Spleen (tissue), 11 donors: ENCODE results near the gene MOB3C. TPM values are rescaled to one million over a fixed set of nuclear protein-coding genes. Genes with fewer than 3 reads are reported as not detected.
A peak's percentile ranks its signal among the peaks of the same experiment; 100 is the strongest.

ENCODE experiments used
- DNase-seq: peaks from one replicate; pipeline ENCODE4 v3.0.0-alpha.2; 2020
- H3K27ac ChIP-seq, 8 donors: fragments of 200-600 bp; sonication (generic) in 7 of 8; 1 replicate in 4 of 8; 2 replicates in 4 of 8; pipeline versions ENCODE4 v1.5.0 to v1.8.0; 2016 to 2021; ENCODE audit warnings: inconsistent platforms in 4 of 8, mild to moderate bottlenecking in 4 of 8, moderate library complexity in 1 of 8
- H3K27me3 ChIP-seq, 7 donors: fragments of 200-600 bp; sonication (generic) in 6 of 7; replicated peaks in 1 of 7; 1 replicate in 4 of 7; 2 replicates in 3 of 7; pipeline versions ENCODE4 v1.5.0 to v1.8.0; 2016 to 2021; ENCODE audit warnings: inconsistent platforms in 3 of 7, mild to moderate bottlenecking in 1 of 7
- H3K36me3 ChIP-seq, 6 donors: fragments of 200-600 bp; sonication (generic) in 5 of 6; 1 replicate in 4 of 6; 2 replicates in 2 of 6; pipeline versions ENCODE4 v1.5.0 to v1.8.0; 2016 to 2021; ENCODE audit warnings: inconsistent platforms in 2 of 6
- H3K4me1 ChIP-seq, 6 donors: fragments of 200-600 bp; sonication (generic) in 5 of 6; 1 replicate in 3 of 6; 2 replicates in 3 of 6; pipeline versions ENCODE4 v1.5.0 to v1.8.0; 2016 to 2021; ENCODE audit warnings: inconsistent platforms in 3 of 6
- H3K4me3 ChIP-seq, 8 donors: fragments of 200-600 bp; sonication (generic) in 7 of 8; 1 replicate in 4 of 8; 2 replicates in 4 of 8; pipeline versions ENCODE4 v1.5.0 to v1.8.0; 2016 to 2021; ENCODE audit warnings: inconsistent platforms in 4 of 8, mild to moderate bottlenecking in 4 of 8, moderate library complexity in 2 of 8
- H3K9me3 ChIP-seq, 8 donors: fragments of 200-600 bp; sonication (generic) in 7 of 8; 1 replicate in 4 of 8; 2 replicates in 4 of 8; pipeline versions ENCODE4 v1.5.0 to v1.8.0; 2016 to 2021; ENCODE audit warnings: inconsistent platforms in 4 of 8
- CTCF ChIP-seq, 11 experiments: fragments of 200-600 bp in 7 of 11; fragments of 450-650 bp in 4 of 11; sonication (generic) in 4 of 11; IDR thresholded peaks in 8 of 11; conservative IDR thresholded peaks in 3 of 11; 1 replicate in 7 of 11; 2 replicates in 4 of 11; pipeline versions ENCODE4 v1.4.0 to v1.8.0; 2016 to 2021; ENCODE audit warnings: antibody characterized with exemption in 11 of 11, inconsistent platforms in 4 of 11, mild to moderate bottlenecking in 1 of 11
- POLR2A ChIP-seq, 3 donors: fragments of 450-650 bp; IDR thresholded peaks; one replicate each; pipeline ENCODE4 v1.5.1; 2017; ENCODE audit warnings: antibody characterized with exemption in 3 of 3, mild to moderate bottlenecking in 1 of 3
- POLR2AphosphoS5 ChIP-seq, 3 donors: sonication (generic); formaldehyde crosslinking; IDR thresholded peaks; one replicate each; pipeline ENCODE4 v1.5.1; 2017; ENCODE audit warnings: antibody characterized with exemption in 3 of 3
- WGBS, 5 donors: extraction: QIAGEN DNeasy Blood & Tissue Kit in 3 of 5; methylation state at CpG; one replicate each; pipeline versions ENCODE4 v1.1.5 to v1.1.7; 2013 to 2018; 5-methylcytosine and 5-hydroxymethylcytosine counted together
- intact Hi-C: fragments of 100-400 bp; cut with DNase I; formaldehyde crosslinking; loops from one replicate; pipeline ENCODE4 v1.15.0; 2023; ENCODE audit warnings: low total_unique reads
- polyA plus RNA-seq, 3 donors: library from polyadenylated mRNA; stranded (reverse); fragments of 200-250 nt; gene quantifications; one replicate each; pipeline ENCODE4 v1.2.1, GENCODE V29; 2013
- total RNA-seq, 7 donors: library from RNA; depleted of rRNA in 3 of 7; stranded (reverse); fragments of >200 nt in 3 of 7; fragmentation: NEBNext Ultra II Directional in 4 of 7; extraction: Animal tissue kit (Norgen Biotek cat#: 25700) in 4 of 7; gene quantifications; one replicate each; pipeline versions ENCODE4 v1.1.0 to v1.2.1, GENCODE V29; 2016 to 2021
- donor health status: healthy with polysubstance abuse.
- donor health status: DM: no; HTN: no; CAD: no; lungs with moderate emphysema.
- donor health status: DM: no; HTN: no; CAD: no.
- donor health status: Bipolar disorder and iron deficiency.
- donor health status: healthy.
- donor health status: DM: no; HTN: no; CAD: no.
- donor health status: DM: yes; HTN: yes; CAD: no.

MOB3C gene
- total and polyA plus RNA-seq, 10 donors, result 8.2 to 27.5 (median 21.1) TPM

DNA sequence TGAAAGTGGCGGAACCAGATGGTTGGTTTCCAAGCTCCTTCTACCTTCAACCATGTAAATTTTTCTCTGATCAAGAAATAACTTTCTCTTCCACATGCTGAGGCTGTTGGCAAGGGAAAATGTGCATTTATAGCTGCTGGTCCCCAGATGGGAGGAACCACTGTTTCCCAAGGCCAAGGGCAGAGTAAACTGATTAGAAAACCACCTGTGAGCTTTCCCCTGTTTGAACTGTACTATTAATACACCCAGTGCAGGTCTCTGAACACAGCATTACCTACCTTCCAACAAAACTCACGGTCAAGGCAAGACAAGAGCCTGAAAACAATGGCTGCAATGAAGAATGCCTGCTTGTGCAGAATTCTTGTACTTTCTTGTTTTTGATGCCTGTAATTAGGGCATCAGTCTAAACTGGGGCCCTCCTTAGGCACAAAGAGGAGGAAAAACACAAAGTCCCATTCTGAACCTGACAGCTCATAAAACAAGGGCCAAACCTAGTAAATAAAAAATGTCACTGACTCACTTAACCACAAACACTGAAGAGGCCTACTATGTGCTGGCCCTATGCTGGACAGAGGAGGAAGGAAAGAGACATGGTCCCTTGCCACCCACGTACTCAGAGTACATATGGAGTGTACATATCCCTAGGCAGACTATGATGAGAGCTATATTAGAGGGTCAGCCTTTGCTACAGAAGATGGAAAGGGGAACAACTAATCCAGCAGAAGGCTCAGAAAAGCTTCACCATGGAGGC lies 15.2 kb downstream of the MOB3C start:
- H3K9me3 ChIP-seq, result no peaks in the 10 kb centered on the region
- H3K4me3 ChIP-seq, result no peak overlapping the region
- H3K27ac ChIP-seq, result peak overlapping the region in 1 of 8 donors; percentile 14
- 87 to 96% (median 93%) methylated on average over 3 of the region's 3 CpGs for WGBS, 5 donors
- TF ChIP-seq POLR2AphosphoS5 (IDR thresholded peaks at IDR 0.05), result no peak
- TF ChIP-seq CTCF (IDR thresholded peaks at IDR 0.05 in 8 of 11, conservative IDR thresholded peaks at IDR 0.05 in 3 of 11), result no peak
- no peaks in the 10 kb centered on the region for H3K27me3 ChIP-seq
- intact Hi-C loops, result no loop called here
- no peak for DNase-seq
- peaks cover 18 to 93% (median 56%) of the 10 kb centered on the region in 6 donors for H3K4me1 ChIP-seq
- peaks cover 0 to 16% (median 0%) of the 10 kb centered on the region in 6 donors for H3K36me3 ChIP-seq

- H3K4me1 ChIP-seq, result peaks cover 9 to 93% (median 62%) of the 10 kb centered on the region in 6 donors
- WGBS, 5 donors, result 78 to 89% (median 83%) methylated on average over 9 of the region's 9 CpGs
- H3K27ac ChIP-seq, result peak overlapping the region in 3 of 8 donors; percentile 17 to 48 (median 21)
- intact Hi-C loops, result no loop called here
- no peaks in the 10 kb centered on the region for H3K9me3 ChIP-seq
- no peak for TF ChIP-seq POLR2A (IDR thresholded peaks at IDR 0.05)
- no peak for TF ChIP-seq POLR2AphosphoS5 (IDR thresholded peaks at IDR 0.05)
- no peak for TF ChIP-seq CTCF (IDR thresholded peaks at IDR 0.05 in 8 of 11, conservative IDR thresholded peaks at IDR 0.05 in 3 of 11)
- DNase-seq, result no peak
- no peak overlapping the region for H3K4me3 ChIP-seq
- no peaks in the 10 kb centered on the region for H3K27me3 ChIP-seq
- H3K36me3 ChIP-seq, result peaks cover 0 to 18% (median 0%) of the 10 kb centered on the region in 6 donors
These were observed 17.3 kb downstream of the MOB3C start for GRCh38 chr1:46599059-46599970.

DNA sequence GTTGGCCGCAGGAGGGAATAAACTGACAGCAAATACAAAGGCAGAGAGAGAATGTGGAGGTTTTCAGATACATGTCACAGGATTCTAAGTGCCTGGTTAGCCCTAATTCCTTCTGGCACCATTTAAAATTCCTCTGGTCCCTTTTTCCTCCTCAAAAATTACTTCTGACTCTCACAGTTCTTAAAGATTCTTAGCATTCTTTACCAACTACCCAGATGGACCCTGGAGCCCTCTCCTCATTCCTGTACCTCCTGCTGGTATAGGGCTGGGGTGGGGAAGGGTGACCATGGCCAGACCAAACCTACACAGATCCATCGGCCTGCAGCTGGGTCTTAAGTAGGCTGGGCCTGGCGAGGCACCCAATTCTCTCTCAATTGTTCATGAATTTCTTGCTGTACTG lies 19.8 kb downstream of the MOB3C start:
- Histone ChIP-seq H3K9me3 (no peaks in the 10 kb centered on the region), H3K36me3 (peaks cover 0 to 41% (median 22%) of the 10 kb centered on the region in 6 donors), H3K4me1 (peaks cover 0 to 91% (median 50%) of the 10 kb centered on the region in 6 donors), H3K4me3 (no peak overlapping the region), H3K27ac (peak overlapping the region in 3 of 8 donors; percentile 92 to 95 (median 93)), H3K27me3 (no peaks in the 10 kb centered on the region)
- TF ChIP-seq POLR2A (IDR thresholded peaks at IDR 0.05), result no peak
- no peak for TF ChIP-seq POLR2AphosphoS5 (IDR thresholded peaks at IDR 0.05)
- no peak for TF ChIP-seq CTCF (IDR thresholded peaks at IDR 0.05 in 8 of 11, conservative IDR thresholded peaks at IDR 0.05 in 3 of 11)
- intact Hi-C loops, result no loop called here
- no peak for DNase-seq
- 89 to 96% (median 95%) methylated on average over 3 of the region's 3 CpGs for WGBS, 5 donors
